ENCODE data around the gene ELMOD1. TPM values are rescaled to one million over a fixed set of nuclear protein-coding genes. Genes with fewer than 3 reads are reported as not detected.

ELMOD1 gene
- total RNA-seq, 1 donor from 2014 or later: 0.55 TPM

DNA sequence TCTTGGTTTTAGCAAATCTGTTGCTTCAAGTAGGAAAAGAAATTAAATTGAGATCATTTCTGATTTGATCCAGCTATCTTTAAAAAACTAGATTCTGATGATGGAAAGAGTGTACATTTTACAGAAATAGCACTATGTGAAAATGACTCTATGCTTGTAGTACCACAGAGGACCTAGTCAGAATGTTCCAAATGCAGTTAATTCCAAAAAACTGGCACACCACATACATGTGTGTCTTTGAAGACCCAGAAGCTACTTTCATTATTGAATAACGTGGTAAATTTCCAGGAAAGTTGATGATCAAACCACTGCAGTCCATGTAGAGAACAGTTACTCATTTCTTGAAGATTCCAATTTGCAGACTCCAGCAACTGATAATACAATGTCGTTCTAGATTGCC is 3.8 kb downstream of the ELMOD1 start:
- no peaks in the 10 kb centered on the region for H3K9me3 Mint-ChIP-seq (ENCODE audit: low read depth)
- H3K36me3 Mint-ChIP-seq (ENCODE audit: insufficient read depth): no peaks in the 10 kb centered on the region
- no peak for DNase-seq (ENCODE audit: low spot score, unreplicated experiment)
- H3K27ac Mint-ChIP-seq: no peak overlapping the region
- H3K4me3 Mint-ChIP-seq (ENCODE audit: low read depth): no peak overlapping the region
- TF ChIP-seq, protein P1, sequence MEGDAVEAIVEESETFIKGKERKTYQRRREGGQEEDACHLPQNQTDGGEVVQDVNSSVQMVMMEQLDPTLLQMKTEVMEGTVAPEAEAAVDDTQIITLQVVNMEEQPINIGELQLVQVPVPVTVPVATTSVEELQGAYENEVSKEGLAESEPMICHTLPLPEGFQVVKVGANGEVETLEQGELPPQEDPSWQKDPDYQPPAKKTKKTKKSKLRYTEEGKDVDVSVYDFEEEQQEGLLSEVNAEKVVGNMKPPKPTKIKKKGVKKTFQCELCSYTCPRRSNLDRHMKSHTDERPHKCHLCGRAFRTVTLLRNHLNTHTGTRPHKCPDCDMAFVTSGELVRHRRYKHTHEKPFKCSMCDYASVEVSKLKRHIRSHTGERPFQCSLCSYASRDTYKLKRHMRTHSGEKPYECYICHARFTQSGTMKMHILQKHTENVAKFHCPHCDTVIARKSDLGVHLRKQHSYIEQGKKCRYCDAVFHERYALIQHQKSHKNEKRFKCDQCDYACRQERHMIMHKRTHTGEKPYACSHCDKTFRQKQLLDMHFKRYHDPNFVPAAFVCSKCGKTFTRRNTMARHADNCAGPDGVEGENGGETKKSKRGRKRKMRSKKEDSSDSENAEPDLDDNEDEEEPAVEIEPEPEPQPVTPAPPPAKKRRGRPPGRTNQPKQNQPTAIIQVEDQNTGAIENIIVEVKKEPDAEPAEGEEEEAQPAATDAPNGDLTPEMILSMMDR (IDR thresholded peaks at IDR 0.05; ENCODE audit: unreplicated experiment): no peak
- H3K4me1 Mint-ChIP-seq (ENCODE audit: low read depth): peaks cover 8% of the 10 kb centered on the region
- peaks cover 78% of the 10 kb centered on the region for H3K27me3 Mint-ChIP-seq

DNA sequence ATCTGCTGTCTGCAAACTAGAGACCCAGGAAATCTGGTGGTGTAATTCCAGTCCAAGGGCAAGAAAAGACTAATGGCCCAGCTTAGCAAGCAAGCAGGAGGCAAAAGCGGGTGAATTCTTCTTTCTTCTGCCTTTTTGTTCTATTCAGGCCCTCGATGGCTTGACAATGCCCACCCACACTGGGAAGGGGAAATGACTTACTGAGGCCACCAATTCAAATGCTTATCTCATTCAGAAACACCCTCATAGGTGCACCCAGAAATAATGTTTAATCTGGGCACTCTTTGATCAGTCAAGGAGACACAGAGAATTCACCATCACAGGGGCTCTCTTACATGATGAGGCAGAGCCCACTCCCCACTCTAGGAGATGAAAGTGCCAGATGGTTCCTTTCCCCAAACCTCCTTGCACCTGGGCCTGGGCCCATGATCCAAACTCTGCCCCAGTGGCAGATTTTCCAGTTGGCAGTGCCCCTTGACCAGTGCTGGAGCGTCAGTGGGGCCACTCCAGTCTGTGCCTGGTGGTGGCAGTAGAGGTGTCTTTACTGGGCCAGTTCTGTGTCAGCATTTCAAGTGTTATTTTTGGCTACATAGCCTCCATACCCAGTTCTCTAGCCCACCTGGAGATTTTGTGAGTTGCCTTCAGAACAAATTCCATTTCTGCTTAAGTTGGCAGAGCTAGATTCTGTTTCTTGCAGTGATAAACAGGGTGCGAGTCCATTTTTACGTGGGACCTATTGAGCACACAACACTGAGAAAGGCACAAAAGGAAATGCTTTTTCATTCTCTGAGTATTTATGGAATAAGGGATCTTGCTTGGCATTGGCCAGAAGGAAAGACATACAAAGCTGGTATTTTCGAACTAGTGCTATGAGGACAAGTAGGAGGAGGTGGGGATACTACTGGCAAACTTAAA is 7.5 kb downstream of the ELMOD1 start:
- Mint-ChIP-seq H3K27ac (no peak overlapping the region), H3K36me3 (ENCODE audit: insufficient read depth) (no peaks in the 10 kb centered on the region), H3K4me1 (ENCODE audit: low read depth) (no peaks in the 10 kb centered on the region), H3K27me3 (peaks cover 63% of the 10 kb centered on the region), H3K4me3 (ENCODE audit: low read depth) (no peak overlapping the region), H3K9me3 (ENCODE audit: low read depth) (no peaks in the 10 kb centered on the region)
- TF ChIP-seq, protein P1 (IDR thresholded peaks at IDR 0.05; ENCODE audit: unreplicated experiment): peak; percentile 52
- no peak for DNase-seq (ENCODE audit: low spot score, unreplicated experiment)

DNA sequence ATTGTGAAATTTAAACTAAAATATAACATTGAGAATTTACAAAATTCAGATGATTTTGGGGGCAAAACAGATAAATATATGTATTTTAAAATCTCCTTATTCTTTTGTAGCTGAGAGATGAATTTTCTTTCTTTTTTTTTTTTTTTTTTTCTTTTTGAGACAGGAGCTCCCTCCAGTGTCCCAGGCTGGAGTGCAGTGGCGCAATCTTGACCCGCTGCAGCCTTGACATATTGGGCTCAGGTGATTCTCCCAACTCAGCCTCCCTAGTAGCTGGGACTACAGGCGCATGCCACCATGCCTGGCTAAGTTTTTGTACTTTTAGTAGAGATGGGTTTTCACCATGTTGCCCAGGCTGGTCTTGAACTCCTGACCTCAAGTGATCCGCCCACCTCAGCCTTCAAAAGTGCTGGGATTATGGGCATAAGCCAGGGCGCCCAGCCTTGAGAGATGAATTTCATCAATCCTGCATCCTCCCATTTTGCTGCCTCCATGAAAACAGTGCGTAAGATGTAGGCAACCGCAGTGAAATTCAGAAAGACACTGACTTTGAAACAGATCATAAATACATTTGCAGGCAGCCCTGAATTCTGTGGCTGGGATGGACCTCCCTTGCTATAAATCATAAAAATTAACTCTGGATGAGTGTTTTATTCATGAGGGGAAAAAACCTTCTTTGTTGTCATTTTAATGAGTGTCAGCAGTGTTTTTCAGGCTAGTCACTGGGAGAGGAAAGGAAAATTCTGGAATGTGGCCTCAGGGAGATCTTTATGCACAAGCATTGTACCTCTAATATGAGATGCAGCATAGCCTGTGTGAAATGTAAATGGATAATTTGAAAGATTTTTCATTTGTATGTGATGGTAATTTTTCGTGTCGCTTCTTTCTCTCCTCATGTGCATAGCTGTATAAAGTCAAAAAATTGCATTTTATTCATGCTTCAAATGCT is 14.4 kb downstream of the ELMOD1 start:
- no peak overlapping the region for H3K4me3 Mint-ChIP-seq (ENCODE audit: low read depth)
- TF ChIP-seq, protein P1 (IDR thresholded peaks at IDR 0.05; ENCODE audit: unreplicated experiment): no peak
- no peak for DNase-seq (ENCODE audit: low spot score, unreplicated experiment)
- no peaks in the 10 kb centered on the region for H3K4me1 Mint-ChIP-seq (ENCODE audit: low read depth)
- H3K9me3 Mint-ChIP-seq (ENCODE audit: low read depth): no peaks in the 10 kb centered on the region
- no peak overlapping the region for H3K27ac Mint-ChIP-seq
- no peaks in the 10 kb centered on the region for H3K36me3 Mint-ChIP-seq (ENCODE audit: insufficient read depth)
- H3K27me3 Mint-ChIP-seq: peaks cover 17% of the 10 kb centered on the region

DNA sequence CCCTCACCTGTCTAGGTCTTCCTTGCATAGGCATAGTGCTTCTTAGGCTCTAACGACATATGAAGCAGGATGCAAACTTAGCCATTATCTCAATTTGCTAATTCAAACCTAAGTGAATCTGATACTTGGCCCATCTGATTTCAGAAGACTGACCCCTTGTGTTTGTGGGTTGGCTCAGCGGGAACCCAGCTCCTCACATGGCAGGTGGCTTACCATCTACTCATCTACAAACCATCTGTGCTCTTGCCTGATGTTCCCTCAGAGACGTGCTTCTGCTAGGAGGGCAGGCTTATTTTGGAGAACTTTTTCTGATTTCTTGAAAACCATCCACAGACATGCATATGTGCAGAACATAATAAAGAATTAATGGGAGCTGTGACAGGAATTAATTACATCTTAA is 15.2 kb downstream of the ELMOD1 start:
- TF ChIP-seq, protein P1 (IDR thresholded peaks at IDR 0.05; ENCODE audit: unreplicated experiment): no peak
- Mint-ChIP-seq H3K4me3 (ENCODE audit: low read depth) (no peak overlapping the region), H3K27ac (no peak overlapping the region), H3K27me3 (peaks cover 13% of the 10 kb centered on the region), H3K9me3 (ENCODE audit: low read depth) (no peaks in the 10 kb centered on the region), H3K4me1 (ENCODE audit: low read depth) (no peaks in the 10 kb centered on the region), H3K36me3 (ENCODE audit: insufficient read depth) (no peaks in the 10 kb centered on the region)
- DNase-seq (ENCODE audit: low spot score, unreplicated experiment): no peak

DNA sequence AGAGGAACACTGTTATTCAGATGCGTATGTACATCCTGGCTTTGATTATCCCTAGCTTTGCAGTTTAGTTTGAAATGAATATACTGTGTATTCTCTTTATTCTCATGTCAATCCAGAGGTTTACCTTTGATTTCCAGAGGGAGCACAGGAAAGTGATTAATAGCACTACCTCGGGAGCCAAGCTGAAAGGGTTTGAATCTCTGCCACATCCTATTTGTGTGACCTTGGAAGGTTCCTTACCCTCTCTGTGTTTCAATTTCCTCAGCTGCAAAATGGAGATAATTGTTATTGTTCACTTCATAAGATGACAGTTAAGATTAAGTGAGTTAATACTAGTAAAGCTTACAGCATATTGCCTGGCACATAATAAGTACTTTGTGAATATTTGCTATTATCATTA is 17.9 kb downstream of the ELMOD1 start:
- TF ChIP-seq, protein P1 (IDR thresholded peaks at IDR 0.05; ENCODE audit: unreplicated experiment): no peak
- Mint-ChIP-seq H3K9me3 (ENCODE audit: low read depth) (no peaks in the 10 kb centered on the region), H3K27ac (no peak overlapping the region), H3K4me1 (ENCODE audit: low read depth) (no peaks in the 10 kb centered on the region), H3K36me3 (ENCODE audit: insufficient read depth) (no peaks in the 10 kb centered on the region), H3K27me3 (no peaks in the 10 kb centered on the region), H3K4me3 (ENCODE audit: low read depth) (no peak overlapping the region)
- no peak for DNase-seq (ENCODE audit: low spot score, unreplicated experiment)
